Measurements from ENCODE around the gene MYL7.

The MYL7 gene

GRCh38 chr7:44153948-44154335, 12.8 kb upstream of the MYL7 start:
- Histone ChIP-seq H3K4me1 (ENCODE audit: control insufficient read depth, insufficient read depth, low read length) (no peaks in the 10 kb centered on the region), H3K36me3 (ENCODE audit: control insufficient read depth, insufficient read depth, low read length) (no peaks in the 10 kb centered on the region), H3K9ac (ENCODE audit: low read length) (no peak overlapping the region), H3K27me3 (ENCODE audit: control insufficient read depth, insufficient read depth, low read length) (no peaks in the 10 kb centered on the region), H3K4me3 (ENCODE audit: low read length) (no peak overlapping the region), H3K9me3 (ENCODE audit: control insufficient read depth, low read length) (no peaks in the 10 kb centered on the region)

- no peaks in the 10 kb centered on the region for H3K36me3 ChIP-seq (ENCODE audit: control insufficient read depth, insufficient read depth, low read length)
- H3K4me1 ChIP-seq (ENCODE audit: control insufficient read depth, insufficient read depth, low read length): no peaks in the 10 kb centered on the region
- no peak overlapping the region for H3K9ac ChIP-seq (ENCODE audit: low read length)
- no peaks in the 10 kb centered on the region for H3K27me3 ChIP-seq (ENCODE audit: control insufficient read depth, insufficient read depth, low read length)
- H3K4me3 ChIP-seq (ENCODE audit: low read length): no peak overlapping the region
- H3K9me3 ChIP-seq (ENCODE audit: control insufficient read depth, low read length): no peaks in the 10 kb centered on the region
These were observed 12.1 kb upstream of the MYL7 start for GRCh38 chr7:44152971-44153947.

- Histone ChIP-seq H3K27me3 (ENCODE audit: control insufficient read depth, insufficient read depth, low read length) (peaks cover 6% of the 10 kb centered on the region), H3K4me3 (ENCODE audit: low read length) (no peak overlapping the region), H3K4me1 (ENCODE audit: control insufficient read depth, insufficient read depth, low read length) (peaks cover 6% of the 10 kb centered on the region), H3K9ac (ENCODE audit: low read length) (no peak overlapping the region), H3K9me3 (ENCODE audit: control insufficient read depth, low read length) (no peaks in the 10 kb centered on the region), H3K36me3 (ENCODE audit: control insufficient read depth, insufficient read depth, low read length) (no peaks in the 10 kb centered on the region)
These were observed 10.8 kb upstream of the MYL7 start for GRCh38 chr7:44151956-44152355.

GRCh38 chr7:44150966-44151941, 10.1 kb upstream of the MYL7 start:
- Histone ChIP-seq H3K36me3 (ENCODE audit: control insufficient read depth, insufficient read depth, low read length) (no peaks in the 10 kb centered on the region), H3K9me3 (ENCODE audit: control insufficient read depth, low read length) (no peaks in the 10 kb centered on the region), H3K27me3 (ENCODE audit: control insufficient read depth, insufficient read depth, low read length) (peaks cover 10% of the 10 kb centered on the region), H3K9ac (ENCODE audit: low read length) (no peak overlapping the region), H3K4me3 (ENCODE audit: low read length) (no peak overlapping the region), H3K4me1 (ENCODE audit: control insufficient read depth, insufficient read depth, low read length) (peaks cover 13% of the 10 kb centered on the region)

GRCh38 chr7:44150466-44150832, 9.3 kb upstream of the MYL7 start:
- peaks cover 14% of the 10 kb centered on the region for H3K4me1 ChIP-seq (ENCODE audit: control insufficient read depth, insufficient read depth, low read length)
- no peaks in the 10 kb centered on the region for H3K36me3 ChIP-seq (ENCODE audit: control insufficient read depth, insufficient read depth, low read length)
- H3K27me3 ChIP-seq (ENCODE audit: control insufficient read depth, insufficient read depth, low read length): peaks cover 15% of the 10 kb centered on the region
- no peaks in the 10 kb centered on the region for H3K9me3 ChIP-seq (ENCODE audit: control insufficient read depth, low read length)
- no peak overlapping the region for H3K9ac ChIP-seq (ENCODE audit: low read length)
- no peak overlapping the region for H3K4me3 ChIP-seq (ENCODE audit: low read length)

GRCh38 chr7:44149571-44150465, 8.7 kb upstream of the MYL7 start:
- Histone ChIP-seq H3K9ac (ENCODE audit: low read length) (no peak overlapping the region), H3K9me3 (ENCODE audit: control insufficient read depth, low read length) (no peaks in the 10 kb centered on the region), H3K4me3 (ENCODE audit: low read length) (no peak overlapping the region), H3K4me1 (ENCODE audit: control insufficient read depth, insufficient read depth, low read length) (peaks cover 14% of the 10 kb centered on the region), H3K36me3 (ENCODE audit: control insufficient read depth, insufficient read depth, low read length) (no peaks in the 10 kb centered on the region), H3K27me3 (ENCODE audit: control insufficient read depth, insufficient read depth, low read length) (peaks cover 21% of the 10 kb centered on the region)

GRCh38 chr7:44148961-44149536, 7.9 kb upstream of the MYL7 start:
- no peak overlapping the region for H3K9ac ChIP-seq (ENCODE audit: low read length)
- no peaks in the 10 kb centered on the region for H3K9me3 ChIP-seq (ENCODE audit: control insufficient read depth, low read length)
- H3K36me3 ChIP-seq (ENCODE audit: control insufficient read depth, insufficient read depth, low read length): no peaks in the 10 kb centered on the region
- H3K27me3 ChIP-seq (ENCODE audit: control insufficient read depth, insufficient read depth, low read length): peaks cover 27% of the 10 kb centered on the region
- H3K4me1 ChIP-seq (ENCODE audit: control insufficient read depth, insufficient read depth, low read length): peaks cover 14% of the 10 kb centered on the region
- H3K4me3 ChIP-seq (ENCODE audit: low read length): no peak overlapping the region

- H3K9me3 ChIP-seq (ENCODE audit: control insufficient read depth, low read length): no peaks in the 10 kb centered on the region
- no peak overlapping the region for H3K9ac ChIP-seq (ENCODE audit: low read length)
- peaks cover 14% of the 10 kb centered on the region for H3K4me1 ChIP-seq (ENCODE audit: control insufficient read depth, insufficient read depth, low read length)
- H3K36me3 ChIP-seq (ENCODE audit: control insufficient read depth, insufficient read depth, low read length): no peaks in the 10 kb centered on the region
- H3K4me3 ChIP-seq (ENCODE audit: low read length): no peak overlapping the region
- peaks cover 27% of the 10 kb centered on the region for H3K27me3 ChIP-seq (ENCODE audit: control insufficient read depth, insufficient read depth, low read length)
These were observed 7.0 kb upstream of the MYL7 start for GRCh38 chr7:44148166-44148565.

- no peaks in the 10 kb centered on the region for H3K9me3 ChIP-seq (ENCODE audit: control insufficient read depth, low read length)
These were observed 6.2 kb upstream of the MYL7 start for GRCh38 chr7:44147026-44147991.

GRCh38 chr7:44145969-44146911, 5.1 kb upstream of the MYL7 start:
- no peaks in the 10 kb centered on the region for H3K36me3 ChIP-seq (ENCODE audit: control insufficient read depth, insufficient read depth, low read length)
- peaks cover 14% of the 10 kb centered on the region for H3K4me1 ChIP-seq (ENCODE audit: control insufficient read depth, insufficient read depth, low read length)
- no peaks in the 10 kb centered on the region for H3K9me3 ChIP-seq (ENCODE audit: control insufficient read depth, low read length)
- no peak overlapping the region for H3K9ac ChIP-seq (ENCODE audit: low read length)
- H3K4me3 ChIP-seq (ENCODE audit: low read length): no peak overlapping the region
- peaks cover 27% of the 10 kb centered on the region for H3K27me3 ChIP-seq (ENCODE audit: control insufficient read depth, insufficient read depth, low read length)

More at GRCh38 chr7:44147026-44147991, 6.2 kb upstream of the MYL7 start:
- H3K27me3 ChIP-seq (ENCODE audit: control insufficient read depth, insufficient read depth, low read length): peaks cover 27% of the 10 kb centered on the region
- H3K4me3 ChIP-seq (ENCODE audit: low read length): no peak overlapping the region
- H3K4me1 ChIP-seq (ENCODE audit: control insufficient read depth, insufficient read depth, low read length): peaks cover 14% of the 10 kb centered on the region
- H3K9ac ChIP-seq (ENCODE audit: low read length): no peak overlapping the region
- no peaks in the 10 kb centered on the region for H3K36me3 ChIP-seq (ENCODE audit: control insufficient read depth, insufficient read depth, low read length)

Measured in mucosa of stomach (tissue), 1 donor.